Stimulated activated CD4-positive, alpha-beta T cell treated with anti-CD3 and anti-CD28 coated beads, Interleukin-1b, Interleukin-23, amount 100 ng/mL, for 48 hours (primary cell): ENCODE results near the gene PDLIM5.
"Not testable (repeated sequence)": the region's sequence is repeated elsewhere in the genome, so short reads cannot be mapped to it uniquely, and the experiment has no call there.

Source experiments
- DNase-seq: peaks from one replicate; pipeline ENCODE4 v3.0.0-alpha.2; 2020

Gene PDLIM5

GRCh38 chr4:94466923-94467322 lies 15.2 kb downstream of the PDLIM5 start:
- DNase-seq, result no peak

GRCh38 chr4:94468093-94468769 lies 16.5 kb downstream of the PDLIM5 start:
- no peak for DNase-seq

GRCh38 chr4:94469221-94469784 lies 17.6 kb downstream of the PDLIM5 start:
- DNase-seq, result no peak

- no peak for DNase-seq
Measured at GRCh38 chr4:94470132-94470531, 18.4 kb downstream of the PDLIM5 start.

- DNase-seq, result not testable (repeated sequence)
Measured at GRCh38 chr4:94470782-94471181, 19.0 kb downstream of the PDLIM5 start.

GRCh38 chr4:94472056-94472826 lies 20.5 kb downstream of the PDLIM5 start:
- no peak for DNase-seq

GRCh38 chr4:94475050-94475449 lies 23.3 kb downstream of the PDLIM5 start:
- DNase-seq, result no peak

- DNase-seq, result no peak
Measured at GRCh38 chr4:94475794-94476193, 24.1 kb downstream of the PDLIM5 start.

- DNase-seq, result no peak
Measured at GRCh38 chr4:94477227-94477626, 25.5 kb downstream of the PDLIM5 start.

- not testable (repeated sequence) for DNase-seq
Measured at GRCh38 chr4:94478805-94479204, 27.1 kb downstream of the PDLIM5 start.

- DNase-seq, result no peak
Measured at GRCh38 chr4:94479358-94480141, 27.8 kb downstream of the PDLIM5 start.

GRCh38 chr4:94480362-94480951 lies 28.7 kb downstream of the PDLIM5 start:
- DNase-seq, result no peak

- DNase-seq, result no peak
Measured at GRCh38 chr4:94483895-94484294, 32.2 kb downstream of the PDLIM5 start.

GRCh38 chr4:94484818-94485217 lies 33.1 kb downstream of the PDLIM5 start:
- DNase-seq, result no peak

GRCh38 chr4:94486372-94486801 lies 34.6 kb downstream of the PDLIM5 start:
- DNase-seq, result no peak

GRCh38 chr4:94488670-94489069 lies 36.9 kb downstream of the PDLIM5 start:
- no peak for DNase-seq

GRCh38 chr4:94489098-94489497 lies 37.4 kb downstream of the PDLIM5 start:
- no peak for DNase-seq

GRCh38 chr4:94490437-94490836 lies 38.7 kb downstream of the PDLIM5 start:
- DNase-seq, result no peak

- DNase-seq, result no peak
Measured at GRCh38 chr4:94491322-94491721, 39.6 kb downstream of the PDLIM5 start.

- DNase-seq, result no peak
Measured at GRCh38 chr4:94495408-94495807, 43.7 kb downstream of the PDLIM5 start.

GRCh38 chr4:94497690-94498089 lies 45.9 kb downstream of the PDLIM5 start:
- no peak for DNase-seq

- no peak for DNase-seq
Measured at GRCh38 chr4:94498502-94498901, 46.8 kb downstream of the PDLIM5 start.

- no peak for DNase-seq
Measured at GRCh38 chr4:94500685-94501084, 48.9 kb downstream of the PDLIM5 start.
